HG03469 (cell line): ENCODE results near the gene PLEKHB2.
"Not testable (repeated sequence)": the region's sequence is repeated elsewhere in the genome, so short reads cannot be mapped to it uniquely, and the experiment has no call there.

Experiments used
- ATAC-seq: cut with Tn5 transposase; IDR thresholded peaks from one replicate; pipeline ENCODE4 v1.9.1; 2021; ENCODE audit warnings: mild to moderate bottlenecking, moderate library complexity, moderate number of reproducible peaks; ENCODE audit not compliant: unreplicated experiment

PLEKHB2 gene

DNA sequence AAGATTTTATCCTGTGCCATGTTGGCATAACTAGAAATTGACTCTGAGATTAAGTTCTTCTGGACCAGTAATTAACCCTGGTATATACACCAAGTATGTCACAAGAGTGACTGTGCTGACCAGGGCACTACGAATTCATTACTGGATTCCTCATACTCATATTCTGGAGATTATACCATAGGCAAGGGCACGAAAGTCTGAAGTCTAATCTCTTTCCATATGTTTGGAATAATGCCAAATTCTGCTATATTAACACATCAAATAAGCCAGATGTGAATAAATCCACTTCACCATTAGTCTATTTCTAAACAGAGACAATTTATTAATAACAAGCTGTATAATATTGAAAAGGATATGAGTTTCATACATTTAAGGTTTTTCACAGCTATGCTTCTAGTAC lies 91.0 kb downstream of the PLEKHB2 start:
- ATAC-seq: not testable (repeated sequence)
